Upper lobe of left lung (tissue), 6 donors: ENCODE results near the gene UBE2D4. TPM values are rescaled to one million over a fixed set of nuclear protein-coding genes. Genes with fewer than 3 reads are reported as not detected.
"Not testable (repeated sequence)": the region's sequence is repeated elsewhere in the genome, so short reads cannot be mapped to it uniquely, and the experiment has no call there.

Source experiments
- ATAC-seq, 2 donors: fragments of 200-7000 bp; cut with Tn5 transposase; one replicate each; pipeline ENCODE4 v1.9.1; 2022; ENCODE audit warnings: mild to moderate bottlenecking in 2 of 2, moderate library complexity in 2 of 2; ENCODE audit not compliant: low FRiP score in 2 of 2
- DNase-seq, 2 donors: peaks; one replicate each; pipeline ENCODE4 v3.0.0-alpha.2; 2019 to 2020
- H3K27ac ChIP-seq, 4 donors: fragments of 200-600 bp; sonication (generic); one replicate each; pipeline ENCODE4 v1.5.1; 2016 to 2019
- H3K27me3 ChIP-seq, 4 donors: fragments of 200-600 bp; sonication (generic); one replicate each; pipeline ENCODE4 v1.5.1; 2017 to 2019
- H3K36me3 ChIP-seq, 4 donors: fragments of 200-600 bp; sonication (generic); one replicate each; pipeline ENCODE4 v1.5.1; 2016 to 2019
- H3K4me1 ChIP-seq, 4 donors: fragments of 200-600 bp; sonication (generic); one replicate each; pipeline ENCODE4 v1.5.1; 2018 to 2019
- H3K4me3 ChIP-seq, 4 donors: fragments of 200-600 bp; sonication (generic); one replicate each; pipeline ENCODE4 v1.5.1; 2017 to 2019; ENCODE audit warnings: mild to moderate bottlenecking in 2 of 4, moderate library complexity in 1 of 4
- H3K9me3 ChIP-seq, 4 donors: fragments of 200-600 bp; sonication (generic); one replicate each; pipeline ENCODE4 v1.5.1; 2018 to 2019
- POLR2AphosphoS5 ChIP-seq, 2 donors: sonication (generic); formaldehyde crosslinking; IDR thresholded peaks; one replicate each; pipeline ENCODE4 v1.5.1; 2017; ENCODE audit warnings: antibody characterized with exemption in 2 of 2
- WGBS, 2 donors: methylation state at CpG; one replicate each; pipeline ENCODE4 v1.1.5; 2017 to 2018; 5-methylcytosine and 5-hydroxymethylcytosine counted together
- total RNA-seq, 6 donors: library from RNA; depleted of rRNA in 4 of 6; stranded (reverse); fragments of >200 nt in 4 of 6; gene quantifications; one replicate each; pipeline versions ENCODE4 v1.1.0 to v1.2.1, GENCODE V29; 2016 to 2021
- TF ChIP-seq, protein P1 (sequence below), 6 experiments: fragments of 450-650 bp in 4 of 6; fragments of 200-600 bp in 2 of 6; sonication (generic) in 2 of 6; IDR thresholded peaks; one replicate each; pipeline ENCODE4 v1.5.1; 2016 to 2019; ENCODE audit warnings: antibody characterized with exemption in 6 of 6
- donor health status: DM: no; HTN: no; CAD: no; lungs with moderate emphysema.
- donor health status: DM: no; HTN: yes; CAD: no; lungs with severe emphysema.

The UBE2D4 gene
- total RNA-seq, 6 donors from 2014 or later, result 4.9 to 24.9 (median 17.4) TPM

DNA sequence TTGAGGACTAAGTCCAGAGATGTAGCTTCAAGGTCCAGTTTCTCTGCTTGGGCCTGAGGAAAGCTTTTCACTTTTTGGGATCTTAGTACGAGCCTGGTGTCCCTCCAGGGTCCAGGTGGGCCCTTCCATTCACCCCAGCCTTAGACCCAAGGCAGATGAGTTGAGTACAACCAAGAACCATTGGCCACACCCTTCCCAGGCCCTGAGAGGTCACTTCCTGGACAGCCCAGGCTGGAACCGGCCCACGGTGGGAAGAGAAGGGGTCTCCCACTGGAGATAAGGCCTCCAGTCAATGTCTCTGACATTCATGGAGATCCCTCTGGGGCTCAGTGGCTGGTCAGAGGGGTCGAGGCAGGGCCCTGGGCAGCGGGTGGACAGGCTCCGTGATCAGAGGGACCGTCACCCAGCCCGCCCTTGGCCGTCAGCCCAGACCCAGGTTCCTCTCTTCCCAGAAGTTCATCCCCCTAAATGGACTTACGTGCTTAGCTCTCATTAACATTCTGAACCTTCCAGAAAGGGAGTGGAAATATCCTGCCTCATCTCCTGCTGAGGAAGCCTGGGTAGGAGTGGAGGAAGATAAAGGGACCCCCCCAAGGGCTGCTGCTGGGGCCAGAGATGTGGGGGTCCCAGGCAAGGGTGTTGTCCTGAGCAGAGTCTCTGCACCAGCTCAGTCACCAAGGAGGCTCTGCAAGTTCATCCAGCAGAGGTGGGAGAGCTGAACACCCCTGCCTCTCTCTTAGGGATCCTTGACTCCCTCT, 48.7 kb downstream of the UBE2D4 start:
- 60 to 81% methylated on average over 5 to 10 of the region's 10 CpGs for WGBS, 2 donors

DNA sequence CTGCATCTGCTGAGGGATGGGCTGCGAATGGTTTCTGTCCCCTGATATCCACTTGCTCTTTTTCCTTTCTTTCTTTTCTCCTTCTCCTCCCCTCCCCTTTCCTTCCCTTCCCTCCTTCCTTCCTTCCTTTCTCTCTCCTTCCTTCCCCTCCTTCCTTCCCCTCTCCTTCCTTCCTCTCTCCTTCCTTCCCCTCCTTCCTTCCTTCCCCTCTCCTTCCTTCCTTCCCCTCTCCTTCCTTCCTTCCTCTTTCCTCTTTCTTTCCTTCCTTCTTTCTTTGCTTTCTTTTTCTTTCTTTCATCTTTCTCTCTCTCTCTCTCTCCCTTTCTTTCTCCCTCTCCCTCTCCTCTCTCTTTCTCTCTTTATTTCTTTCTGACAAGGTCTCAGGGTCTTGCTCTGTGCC, 51.3 kb downstream of the UBE2D4 start:
- WGBS, 2 donors, result 100% methylated on average over 1 of the region's 1 CpG
- no peak for ATAC-seq
- Histone ChIP-seq H3K9me3 (no peaks in the 10 kb centered on the region), H3K4me1 (no peaks in the 10 kb centered on the region), H3K4me3 (no peak overlapping the region), H3K36me3 (no peaks in the 10 kb centered on the region), H3K27me3 (no peaks in the 10 kb centered on the region), H3K27ac (peak overlapping the region in 1 of 4 donors; percentile 44)
- TF ChIP-seq POLR2AphosphoS5 (IDR thresholded peaks at IDR 0.05), result no peak
- DNase-seq, result no peak

More for the DNA sequence above, 48.7 kb downstream of the UBE2D4 start:
- H3K36me3 ChIP-seq, H3K27me3 ChIP-seq, ATAC-seq, H3K4me1 ChIP-seq, H3K9me3 ChIP-seq, H3K4me3 ChIP-seq: not testable (repeated sequence)
- peak in 1 of 2 donors; percentile 60 for DNase-seq
- H3K27ac ChIP-seq, result peak overlapping the region in 1 of 4 donors; percentile 11

DNA sequence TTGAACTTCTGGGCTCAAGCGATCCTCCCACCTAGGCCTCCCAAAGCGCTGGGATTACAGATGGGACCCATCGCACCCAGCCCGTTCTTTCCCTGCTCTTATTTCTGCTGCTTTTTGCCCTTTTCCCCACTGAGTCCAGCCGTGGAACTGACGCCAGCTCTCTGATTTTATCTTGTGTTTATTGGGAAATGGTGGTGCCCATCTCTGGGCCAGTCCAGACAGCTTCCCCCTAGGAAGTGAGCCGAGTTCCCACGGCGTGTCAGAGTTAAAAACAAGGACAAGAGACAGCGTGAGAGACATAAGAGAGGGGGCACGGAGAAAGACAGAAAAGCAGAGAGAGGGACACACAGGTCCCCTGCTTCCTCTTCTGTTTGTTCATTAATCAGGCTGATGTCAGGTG, 51.9 kb downstream of the UBE2D4 start:
- not testable (repeated sequence) for H3K27me3 ChIP-seq, H3K4me3 ChIP-seq, H3K9me3 ChIP-seq, DNase-seq, H3K36me3 ChIP-seq, H3K4me1 ChIP-seq, ATAC-seq
- 72 to 75% methylated on average over 11 of the region's 11 CpGs for WGBS, 2 donors
- peak overlapping the region in 1 of 4 donors; percentile 44 for H3K27ac ChIP-seq

DNA sequence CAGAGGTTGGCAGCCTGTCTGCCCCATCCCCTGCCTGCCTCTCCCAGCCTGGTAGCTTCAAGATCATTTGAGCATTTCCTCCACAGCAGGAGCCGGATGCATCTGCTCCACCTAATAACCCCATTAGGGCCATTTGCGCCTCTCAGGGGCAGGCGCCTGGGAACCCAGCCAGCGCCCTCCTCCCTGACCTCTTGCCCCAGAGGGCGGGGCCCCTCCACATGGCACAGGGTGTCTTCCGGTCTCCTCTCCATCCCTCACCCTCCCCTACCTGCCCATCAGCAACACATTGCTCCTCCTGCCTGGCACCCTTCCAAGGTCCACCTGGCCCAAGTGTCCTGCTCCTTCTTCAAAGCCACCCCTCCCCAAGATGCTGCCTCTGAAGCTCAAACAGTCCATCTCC, 56.6 kb downstream of the UBE2D4 start:
- H3K27me3 ChIP-seq, H3K9me3 ChIP-seq, H3K36me3 ChIP-seq, H3K4me3 ChIP-seq, H3K4me1 ChIP-seq, DNase-seq, ATAC-seq, H3K27ac ChIP-seq: not testable (repeated sequence)
- WGBS, 2 donors, result no CpG with 5 or more reads among the region's 6 CpGs

DNA sequence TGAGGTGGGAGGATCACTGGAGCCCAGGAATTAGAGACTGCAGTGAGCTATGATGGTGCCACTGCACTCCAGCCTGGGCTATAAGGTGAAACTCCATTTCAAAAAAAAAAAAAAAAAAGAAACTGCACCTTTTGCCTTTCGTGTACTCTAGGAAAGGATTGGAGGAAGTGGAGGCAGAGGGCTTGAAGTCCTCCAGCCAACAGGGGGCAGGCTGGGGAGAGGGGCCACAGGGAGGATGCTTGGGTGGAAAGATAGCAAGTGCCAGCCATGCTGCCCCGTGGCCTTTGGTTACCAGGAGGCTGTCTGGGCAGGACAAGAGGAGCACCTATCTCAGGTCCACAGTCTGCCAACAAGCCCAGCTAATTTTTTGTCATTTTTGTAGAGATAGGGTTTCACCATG, 57.5 kb downstream of the UBE2D4 start:
- ATAC-seq, H3K36me3 ChIP-seq, H3K4me3 ChIP-seq, H3K27me3 ChIP-seq, H3K9me3 ChIP-seq, DNase-seq, H3K27ac ChIP-seq, H3K4me1 ChIP-seq: not testable (repeated sequence)
- 57 to 100% methylated on average over 1 of the region's 2 CpGs for WGBS, 2 donors

DNA sequence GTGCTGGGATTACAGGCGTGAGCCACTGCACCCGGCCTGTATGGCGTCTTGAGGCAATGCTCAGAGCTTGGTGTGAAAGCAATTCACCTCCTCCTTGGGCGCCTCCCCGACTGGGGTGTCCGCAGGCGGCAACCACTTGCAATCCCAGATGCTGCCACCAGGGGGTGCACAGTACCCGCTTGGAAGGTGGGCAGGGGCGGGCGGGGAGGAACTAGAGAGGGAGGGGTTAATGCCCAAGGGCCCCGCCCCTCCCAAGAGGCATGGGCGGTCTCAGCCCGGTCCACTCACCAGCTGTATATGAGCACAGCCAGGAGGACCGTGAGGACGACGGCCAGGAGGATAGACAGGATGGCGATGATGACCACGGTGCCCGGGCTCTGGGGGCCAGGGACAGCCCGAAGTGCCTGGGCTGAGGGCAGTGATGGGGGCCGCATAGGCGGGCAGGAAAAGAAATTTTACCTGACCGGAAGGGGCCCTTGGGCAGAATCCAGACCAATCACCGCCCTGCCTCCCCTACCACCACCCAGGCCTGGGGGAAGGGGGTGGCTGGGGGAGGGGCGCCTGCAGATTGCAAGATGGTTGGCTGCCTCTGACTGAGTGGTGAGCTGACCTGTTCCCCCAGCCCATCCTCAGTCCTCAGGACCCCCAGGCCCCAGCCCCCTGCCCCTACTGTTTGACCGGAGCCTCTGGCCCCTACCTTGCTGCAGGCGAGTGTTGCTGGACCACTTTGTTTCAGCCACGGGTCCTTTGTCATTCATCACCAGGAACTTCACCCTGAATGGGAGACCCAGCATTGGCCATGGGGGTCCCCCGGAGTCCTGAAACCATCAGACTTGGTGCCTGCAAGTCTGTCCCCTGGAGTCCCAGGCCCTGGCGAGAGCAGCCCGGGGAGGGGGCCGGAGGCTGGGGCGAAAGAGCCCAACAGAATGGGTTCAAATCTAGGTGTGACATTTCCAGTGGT, 59.9 kb downstream of the UBE2D4 start:
- not testable (repeated sequence) for H3K27me3 ChIP-seq, H3K36me3 ChIP-seq, H3K4me1 ChIP-seq, H3K9me3 ChIP-seq
- Histone ChIP-seq H3K4me3 (peak overlapping the region in 1 of 4 donors; percentile 9), H3K27ac (peak overlapping the region in 1 of 4 donors; percentile 60)
- DNase-seq, result peak; percentile 59 to 85
- 12 to 47% methylated on average over 13 to 16 of the region's 33 CpGs for WGBS, 2 donors
- peak; percentile 84 to 86 for ATAC-seq
- TF ChIP-seq, protein P1, sequence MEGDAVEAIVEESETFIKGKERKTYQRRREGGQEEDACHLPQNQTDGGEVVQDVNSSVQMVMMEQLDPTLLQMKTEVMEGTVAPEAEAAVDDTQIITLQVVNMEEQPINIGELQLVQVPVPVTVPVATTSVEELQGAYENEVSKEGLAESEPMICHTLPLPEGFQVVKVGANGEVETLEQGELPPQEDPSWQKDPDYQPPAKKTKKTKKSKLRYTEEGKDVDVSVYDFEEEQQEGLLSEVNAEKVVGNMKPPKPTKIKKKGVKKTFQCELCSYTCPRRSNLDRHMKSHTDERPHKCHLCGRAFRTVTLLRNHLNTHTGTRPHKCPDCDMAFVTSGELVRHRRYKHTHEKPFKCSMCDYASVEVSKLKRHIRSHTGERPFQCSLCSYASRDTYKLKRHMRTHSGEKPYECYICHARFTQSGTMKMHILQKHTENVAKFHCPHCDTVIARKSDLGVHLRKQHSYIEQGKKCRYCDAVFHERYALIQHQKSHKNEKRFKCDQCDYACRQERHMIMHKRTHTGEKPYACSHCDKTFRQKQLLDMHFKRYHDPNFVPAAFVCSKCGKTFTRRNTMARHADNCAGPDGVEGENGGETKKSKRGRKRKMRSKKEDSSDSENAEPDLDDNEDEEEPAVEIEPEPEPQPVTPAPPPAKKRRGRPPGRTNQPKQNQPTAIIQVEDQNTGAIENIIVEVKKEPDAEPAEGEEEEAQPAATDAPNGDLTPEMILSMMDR (IDR thresholded peaks at IDR 0.05), result peak in 5 of 6 experiments; percentile 13 to 83 (median 52)

DNA sequence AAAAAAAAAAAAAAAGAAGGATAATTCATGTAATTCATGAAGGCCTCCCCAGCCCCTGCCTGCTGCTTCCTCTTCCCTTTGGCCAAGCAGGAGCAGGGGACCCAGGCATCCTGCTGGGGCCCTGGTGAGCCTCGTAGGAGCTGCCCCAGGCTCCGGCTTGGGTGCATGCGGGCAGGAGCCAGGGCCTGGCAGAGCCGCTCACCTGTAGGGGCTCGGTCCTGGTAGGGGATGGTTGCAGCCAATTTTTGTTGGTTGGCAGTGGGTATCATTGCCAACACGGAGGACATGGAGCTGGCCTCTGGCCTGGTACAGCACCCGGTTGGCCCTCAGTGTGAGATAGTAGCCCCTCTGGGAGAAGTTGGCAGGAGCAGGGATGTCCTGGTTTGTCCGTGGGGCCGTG, 61.2 kb downstream of the UBE2D4 start:
- not testable (repeated sequence) for H3K36me3 ChIP-seq, ATAC-seq

DNA sequence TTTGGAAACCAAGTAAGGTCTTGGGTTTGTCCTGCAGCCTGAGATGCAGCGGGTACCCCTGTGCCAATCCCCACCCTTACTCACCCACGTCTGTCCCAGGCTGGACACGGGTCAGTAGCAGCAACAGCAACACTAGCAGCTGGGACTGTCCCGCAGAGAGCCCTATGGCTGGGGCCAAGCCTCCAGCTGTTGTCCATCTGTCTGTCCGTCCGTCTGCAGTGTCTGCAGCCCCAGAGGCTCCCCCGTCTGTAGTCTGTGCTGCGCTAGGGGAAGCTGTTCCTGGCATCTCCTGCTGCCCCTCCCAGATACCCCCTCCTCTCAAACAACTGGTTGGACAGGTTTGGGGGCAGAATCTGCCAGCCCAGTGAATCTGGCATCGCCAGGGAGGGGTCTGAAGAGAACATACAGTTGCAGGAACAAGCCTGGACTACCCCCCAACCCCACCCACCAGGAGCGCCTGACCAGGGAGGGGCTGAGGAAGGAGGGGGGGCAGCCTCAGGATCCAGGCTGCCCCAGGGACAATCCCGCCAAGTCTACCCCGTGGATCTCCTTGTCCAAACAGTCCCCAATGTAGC, 63.9 kb downstream of the UBE2D4 start:
- WGBS, 2 donors, result 51 to 75% methylated on average over 8 to 12 of the region's 12 CpGs
- not testable (repeated sequence) for DNase-seq, ATAC-seq

More for the DNA sequence above, 61.2 kb downstream of the UBE2D4 start:
- WGBS, 2 donors, result 89 to 100% methylated on average over 4 to 6 of the region's 9 CpGs
- not testable (repeated sequence) for H3K4me1 ChIP-seq, H3K9me3 ChIP-seq, H3K4me3 ChIP-seq, H3K27me3 ChIP-seq, DNase-seq, H3K27ac ChIP-seq

DNA sequence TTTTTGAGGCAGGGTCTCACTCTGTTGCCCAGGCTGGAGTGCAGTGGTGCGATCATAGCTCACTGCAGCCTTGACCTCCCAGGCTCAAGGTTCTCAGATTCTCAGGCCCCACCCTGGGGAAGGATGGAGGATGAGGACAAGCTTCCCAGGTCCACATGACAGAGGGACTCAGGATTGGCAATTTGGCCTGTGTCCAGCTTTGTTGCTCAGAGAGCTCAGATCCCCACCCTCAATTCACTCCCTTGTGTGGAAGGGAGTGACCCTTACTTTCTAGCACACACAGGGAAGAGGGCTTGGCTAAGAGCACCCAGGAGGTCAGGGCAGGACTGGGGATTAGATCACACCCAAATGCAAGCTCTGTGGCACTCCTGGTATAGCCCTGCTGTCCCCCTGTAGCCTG, 64.6 kb downstream of the UBE2D4 start:
- WGBS, 2 donors, result 100% methylated on average over 1 of the region's 1 CpG

More for the DNA sequence above, 63.9 kb downstream of the UBE2D4 start:
- not testable (repeated sequence) for H3K36me3 ChIP-seq, H3K27ac ChIP-seq, H3K4me3 ChIP-seq, H3K4me1 ChIP-seq, H3K9me3 ChIP-seq, H3K27me3 ChIP-seq

DNA sequence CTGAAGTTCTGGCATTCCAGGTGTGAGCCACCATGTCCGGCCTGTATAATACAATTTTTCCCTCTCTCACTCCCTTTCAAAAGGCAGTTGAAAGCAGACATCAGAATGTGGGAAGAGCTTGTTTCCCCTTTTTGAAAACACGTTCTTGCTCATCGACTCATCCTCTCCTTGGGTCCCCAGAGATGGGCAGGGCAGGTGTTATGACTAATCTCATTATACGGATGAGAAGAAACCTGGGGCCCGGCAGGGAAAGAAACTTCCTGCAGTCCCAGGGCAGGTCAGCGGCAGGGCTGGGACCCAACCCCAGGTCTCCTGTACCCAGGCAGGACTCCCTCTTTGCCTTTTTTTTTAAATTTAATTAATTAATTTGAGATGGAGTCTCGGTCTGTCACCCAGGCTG, 66.7 kb downstream of the UBE2D4 start:
- not testable (repeated sequence) for H3K9me3 ChIP-seq, H3K4me1 ChIP-seq, DNase-seq, H3K27me3 ChIP-seq, ATAC-seq, H3K27ac ChIP-seq, H3K4me3 ChIP-seq, H3K36me3 ChIP-seq
- 72 to 93% methylated on average over 5 to 7 of the region's 7 CpGs for WGBS, 2 donors

More for the DNA sequence above, 64.6 kb downstream of the UBE2D4 start:
- DNase-seq, H3K27me3 ChIP-seq, H3K27ac ChIP-seq, H3K4me3 ChIP-seq, ATAC-seq, H3K9me3 ChIP-seq, H3K36me3 ChIP-seq, H3K4me1 ChIP-seq: not testable (repeated sequence)

DNA sequence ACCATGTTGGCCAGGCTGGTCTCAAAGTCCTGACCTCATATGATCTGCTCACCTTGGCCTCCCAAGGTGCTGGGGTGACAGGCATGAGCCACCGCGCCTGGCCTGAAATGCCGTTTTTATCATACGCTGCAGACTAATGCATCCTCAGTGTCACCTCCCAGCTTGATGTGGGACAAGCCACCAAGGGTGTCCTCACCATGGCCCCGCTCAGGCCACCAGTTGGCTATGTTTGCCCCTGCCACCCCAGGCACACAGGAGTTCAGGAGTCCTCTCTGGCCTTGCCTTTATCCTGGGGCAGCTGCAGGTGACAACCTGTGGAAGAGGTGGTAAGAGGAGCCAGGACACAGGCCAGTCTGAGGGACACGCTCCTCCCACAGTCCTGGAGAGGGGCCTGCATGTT, 68.4 kb downstream of the UBE2D4 start:
- not testable (repeated sequence) for DNase-seq, H3K4me1 ChIP-seq, H3K27me3 ChIP-seq, H3K27ac ChIP-seq, H3K4me3 ChIP-seq, H3K9me3 ChIP-seq, H3K36me3 ChIP-seq
- ATAC-seq, result peak; percentile 41 to 44
- whole genome bisulfite sequencing, 2 donors, result 92 to 97% methylated on average over 2 to 4 of the region's 6 CpGs
